GM12801 (cell line): ENCODE data around the gene CAMTA1.

Experiments
- TF ChIP-seq, protein P1 (sequence below): IDR thresholded peaks from one replicate; pipeline ENCODE4 v1.5.1; 2011; ENCODE audit warnings: control low read depth; ENCODE audit not compliant: insufficient read length; ENCODE audit errors: extremely low read depth

The CAMTA1 gene

DNA sequence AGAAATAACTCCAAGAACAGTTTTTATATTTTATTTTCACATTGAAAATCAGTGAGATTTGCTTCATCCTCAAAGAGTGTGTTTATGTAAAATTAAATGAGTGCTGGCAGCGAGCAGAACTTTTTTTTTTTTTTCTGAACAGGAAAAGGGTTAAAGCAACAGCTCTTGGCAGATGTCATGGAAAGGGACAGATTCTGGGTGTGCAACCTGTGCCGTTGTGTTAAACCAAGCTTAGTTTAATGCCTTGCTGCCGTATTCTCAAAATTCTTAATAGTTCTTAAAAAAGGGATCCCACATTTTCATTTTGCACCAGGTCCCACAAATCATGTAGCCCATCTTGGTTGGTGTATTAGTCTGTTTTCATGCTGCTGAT is 758.5 kb downstream of the CAMTA1 start:
- TF ChIP-seq, protein P1, sequence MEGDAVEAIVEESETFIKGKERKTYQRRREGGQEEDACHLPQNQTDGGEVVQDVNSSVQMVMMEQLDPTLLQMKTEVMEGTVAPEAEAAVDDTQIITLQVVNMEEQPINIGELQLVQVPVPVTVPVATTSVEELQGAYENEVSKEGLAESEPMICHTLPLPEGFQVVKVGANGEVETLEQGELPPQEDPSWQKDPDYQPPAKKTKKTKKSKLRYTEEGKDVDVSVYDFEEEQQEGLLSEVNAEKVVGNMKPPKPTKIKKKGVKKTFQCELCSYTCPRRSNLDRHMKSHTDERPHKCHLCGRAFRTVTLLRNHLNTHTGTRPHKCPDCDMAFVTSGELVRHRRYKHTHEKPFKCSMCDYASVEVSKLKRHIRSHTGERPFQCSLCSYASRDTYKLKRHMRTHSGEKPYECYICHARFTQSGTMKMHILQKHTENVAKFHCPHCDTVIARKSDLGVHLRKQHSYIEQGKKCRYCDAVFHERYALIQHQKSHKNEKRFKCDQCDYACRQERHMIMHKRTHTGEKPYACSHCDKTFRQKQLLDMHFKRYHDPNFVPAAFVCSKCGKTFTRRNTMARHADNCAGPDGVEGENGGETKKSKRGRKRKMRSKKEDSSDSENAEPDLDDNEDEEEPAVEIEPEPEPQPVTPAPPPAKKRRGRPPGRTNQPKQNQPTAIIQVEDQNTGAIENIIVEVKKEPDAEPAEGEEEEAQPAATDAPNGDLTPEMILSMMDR, result no peak

- TF ChIP-seq, protein P1, result no peak
Measured at GRCh38 chr1:7549277-7550161, 764.3 kb downstream of the CAMTA1 start.

GRCh38 chr1:7550261-7550865 is 765.1 kb downstream of the CAMTA1 start:
- TF ChIP-seq, protein P1, result no peak

DNA sequence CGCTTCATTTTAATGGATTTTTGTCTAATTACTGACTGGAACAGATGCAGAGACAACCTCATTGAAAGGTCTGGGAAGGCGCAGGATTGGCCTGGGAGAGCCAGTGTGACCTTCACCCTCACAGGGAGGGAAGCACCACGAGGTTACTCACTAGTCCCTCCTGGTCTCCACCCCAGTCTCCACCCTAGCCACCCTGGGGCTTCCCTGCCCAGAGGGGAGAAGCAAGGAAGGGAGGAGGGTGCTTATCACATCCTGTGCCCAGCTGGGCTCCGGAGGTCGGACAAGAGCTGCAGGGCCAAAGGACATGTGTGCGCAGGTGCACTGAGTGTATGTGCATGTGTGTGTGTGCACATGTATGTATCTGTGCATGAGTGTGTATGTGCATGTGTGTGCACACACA is 765.7 kb downstream of the CAMTA1 start:
- TF ChIP-seq, protein P1, result no peak

GRCh38 chr1:7551442-7551841 is 766.2 kb downstream of the CAMTA1 start:
- TF ChIP-seq, protein P1, result no peak

GRCh38 chr1:7552402-7552801 is 767.1 kb downstream of the CAMTA1 start:
- TF ChIP-seq, protein P1, result no peak

DNA sequence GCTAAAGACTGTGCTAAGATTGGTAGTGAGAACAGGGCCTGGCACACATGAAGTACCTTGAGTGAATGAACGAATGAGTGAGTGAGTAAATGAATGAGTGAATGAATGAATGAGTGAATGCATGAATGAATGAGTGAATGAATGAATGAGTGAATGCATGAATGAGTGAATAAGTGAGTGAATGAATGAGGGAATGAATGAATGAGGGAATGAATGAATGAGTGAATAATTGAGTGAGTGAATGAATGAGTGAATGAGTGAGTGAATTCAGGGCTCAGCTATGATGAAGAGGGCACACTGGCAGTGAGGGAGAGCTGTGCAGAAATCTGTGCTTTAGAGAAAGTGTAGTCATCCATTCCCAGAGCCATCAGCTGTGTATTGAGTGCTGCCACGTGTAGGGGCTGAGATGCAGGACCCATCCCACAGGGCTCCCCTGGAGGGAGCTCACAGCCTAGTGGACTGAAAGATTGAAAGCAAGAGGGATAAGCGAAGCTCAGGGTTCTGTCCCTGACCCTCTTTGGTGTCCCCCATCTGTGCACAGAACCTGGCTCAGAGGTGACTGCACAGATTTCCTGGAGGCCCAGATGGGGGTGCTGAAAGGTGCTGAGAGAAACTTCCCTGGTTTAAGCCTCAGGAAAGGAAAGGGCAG is 767.9 kb downstream of the CAMTA1 start:
- TF ChIP-seq, protein P1, result no peak
